ENCODE measurements around the gene ATXN2L.
"Not testable (repeated sequence)": the region's sequence is repeated elsewhere in the genome, so short reads cannot be mapped to it uniquely, and the experiment has no call there.

Gene ATXN2L

DNA sequence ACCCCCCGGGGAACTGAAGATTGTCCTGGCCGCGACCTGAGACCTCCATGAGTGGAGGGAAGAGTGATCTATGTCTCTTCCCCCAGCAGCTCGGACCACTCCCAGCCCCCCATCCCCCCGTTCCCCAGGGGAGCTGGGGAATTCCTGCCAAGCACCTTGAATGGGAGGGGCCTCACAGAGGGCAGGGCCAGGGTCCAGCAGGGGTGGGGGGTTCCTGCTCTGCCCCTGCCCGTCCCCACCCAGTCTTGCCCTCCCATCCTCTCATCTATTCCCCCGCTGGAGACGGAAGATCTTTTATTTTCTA is 13.9 kb downstream of the ATXN2L start:
- DNase-seq (ENCODE audit: low spot score): no peak

DNA sequence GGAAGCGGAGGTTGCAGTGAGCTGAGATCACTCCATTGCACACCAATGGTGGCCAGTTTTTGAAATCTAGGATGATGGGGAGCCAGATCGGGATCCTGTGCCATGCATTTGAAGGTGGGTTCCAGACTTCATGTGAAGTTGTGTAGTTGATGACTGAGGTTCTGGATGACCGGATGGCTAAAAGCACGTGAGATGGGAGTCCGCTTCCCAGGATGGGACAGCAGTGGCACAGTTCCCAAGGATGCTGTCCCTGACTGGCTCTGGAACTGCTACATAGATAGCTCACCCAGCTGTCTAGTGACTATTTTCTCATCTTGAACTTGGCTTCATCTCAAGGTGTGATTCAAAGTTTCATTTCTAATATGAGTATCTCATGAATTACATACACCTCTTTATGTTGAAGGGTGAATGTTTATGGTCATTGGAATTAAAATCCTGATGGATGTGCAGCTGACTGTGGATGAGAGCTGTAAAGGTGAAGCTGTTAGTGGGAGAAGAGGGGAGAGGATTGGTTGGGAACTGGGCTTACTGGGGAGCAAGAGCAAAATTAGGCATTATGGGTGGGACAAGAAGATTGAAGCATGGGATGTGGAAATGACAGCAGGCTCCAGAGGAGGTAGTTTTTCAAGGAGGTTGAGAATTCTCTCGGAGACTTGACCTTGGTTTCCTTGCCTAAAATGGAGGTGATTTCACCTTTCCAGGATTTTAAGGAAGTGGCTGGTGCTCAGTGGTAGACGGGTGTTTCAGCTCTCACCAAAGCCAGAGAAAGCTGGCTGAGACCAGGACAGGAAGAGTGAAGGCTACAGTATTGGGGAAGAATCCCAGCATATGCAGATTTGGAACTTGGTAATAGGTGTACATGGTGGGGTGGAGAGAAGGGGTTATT is 15.1 kb downstream of the ATXN2L start:
- DNase-seq (ENCODE audit: low spot score): no peak

DNA sequence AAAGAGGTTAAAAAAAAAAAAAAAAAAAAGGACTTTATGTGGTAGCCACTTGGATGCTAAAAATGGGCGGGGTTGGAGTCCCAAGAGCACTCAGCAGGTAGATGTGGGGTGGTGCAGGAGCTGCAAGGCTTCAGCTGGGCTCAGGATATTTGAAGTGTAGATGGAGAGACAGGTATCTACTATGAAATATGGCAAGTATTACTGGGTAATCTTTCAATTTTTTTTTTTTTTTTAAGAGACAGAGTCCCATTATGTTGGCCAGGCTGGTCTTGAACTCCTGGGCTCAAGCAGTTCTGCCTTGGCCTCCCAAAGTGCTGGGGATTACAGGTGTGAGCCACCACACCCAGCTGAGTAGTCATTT is 15.7 kb downstream of the ATXN2L start:
- DNase-seq (ENCODE audit: low spot score): no peak

DNA sequence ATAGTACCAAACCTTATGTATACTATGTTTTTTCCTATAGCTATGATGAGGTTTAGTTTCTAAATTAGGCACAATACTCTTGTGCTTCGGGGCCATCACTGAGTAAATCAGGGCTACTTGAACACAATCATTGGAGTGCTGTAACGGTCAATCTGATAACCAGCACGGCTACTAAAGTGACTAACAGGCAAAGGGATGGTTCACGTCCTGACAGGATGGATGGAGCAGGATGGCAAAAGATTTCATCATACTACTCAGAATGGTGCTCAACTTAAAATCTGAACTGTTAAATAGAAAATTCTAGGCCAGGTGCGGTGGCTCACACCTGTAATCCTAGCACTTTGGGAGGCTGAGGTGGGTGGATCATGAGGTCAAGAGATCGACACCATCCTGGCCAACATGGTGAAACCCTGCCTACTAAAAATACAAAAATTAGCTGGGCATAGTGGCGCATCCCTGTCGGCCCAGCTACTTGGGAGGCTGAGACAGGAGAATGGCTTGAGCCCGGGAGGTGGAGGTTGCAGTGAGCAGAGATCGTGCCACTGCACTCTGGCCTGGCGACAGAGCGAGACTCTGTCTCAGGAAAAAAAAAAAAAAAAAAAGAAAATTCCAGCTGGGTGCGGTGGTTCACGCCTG is 16.3 kb downstream of the ATXN2L start:
- no peak for DNase-seq (ENCODE audit: low spot score)

DNA sequence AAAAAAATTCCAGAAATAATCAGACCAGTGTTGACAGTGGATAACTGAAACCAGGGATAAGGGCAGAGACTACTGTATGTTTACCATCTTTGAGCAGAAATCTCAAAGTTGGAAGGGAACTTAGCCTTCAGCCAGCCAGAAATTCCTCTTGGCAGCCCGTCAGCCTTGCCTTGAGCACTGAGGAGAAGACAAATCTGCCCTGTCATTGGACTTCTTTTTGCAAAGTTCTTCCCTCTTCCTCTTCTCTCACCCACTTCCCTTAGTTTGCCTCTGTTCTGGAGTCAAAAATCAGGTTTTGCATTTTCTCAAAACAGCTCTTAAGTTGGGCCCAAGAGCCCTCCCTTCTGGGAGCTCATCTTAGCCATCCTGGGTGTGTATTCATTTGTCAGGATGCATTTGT is 17.1 kb downstream of the ATXN2L start:
- DNase-seq (ENCODE audit: low spot score): no peak

DNA sequence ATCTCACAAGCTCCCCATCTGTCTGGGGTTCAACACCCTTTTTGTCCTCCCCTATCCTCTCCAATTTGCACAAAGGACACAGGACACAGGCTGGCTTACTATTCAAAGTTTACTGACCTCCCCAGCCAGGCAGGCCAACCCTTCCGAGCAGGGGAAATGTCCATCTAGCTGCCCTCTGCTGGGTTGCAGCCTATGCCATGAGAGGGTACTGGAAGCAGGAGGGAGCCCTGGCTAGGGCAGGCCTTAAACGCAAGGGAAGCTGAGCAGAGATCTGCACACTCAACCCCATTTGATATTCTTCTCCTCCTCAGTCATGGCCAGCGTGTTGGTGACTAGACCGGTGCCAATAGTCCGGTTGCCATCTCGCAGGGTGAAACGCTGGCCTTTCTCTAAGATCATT is 19.9 kb downstream of the ATXN2L start:
- DNase-seq (ENCODE audit: low spot score): no peak

DNA sequence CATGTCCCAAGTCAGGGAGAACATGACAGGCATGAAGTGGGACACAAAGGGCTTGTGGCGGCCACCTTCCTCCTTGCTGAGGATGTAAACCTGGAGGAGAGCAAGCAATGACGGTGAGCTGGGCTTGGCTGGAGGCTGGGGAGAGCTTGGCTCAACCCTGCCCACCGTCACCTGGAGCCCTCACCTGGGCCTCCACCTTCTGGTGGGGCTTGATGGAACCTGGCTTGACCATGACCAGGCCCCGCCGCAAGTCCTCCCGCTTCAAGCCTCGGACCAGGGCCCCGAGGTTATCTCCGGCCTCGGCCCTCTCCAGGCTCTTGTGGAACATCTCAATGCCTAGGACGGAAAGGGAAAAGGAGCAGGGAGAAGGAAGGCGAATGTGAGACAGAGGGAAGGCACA is 21.0 kb downstream of the ATXN2L start:
- DNase-seq (ENCODE audit: low spot score): no peak

DNA sequence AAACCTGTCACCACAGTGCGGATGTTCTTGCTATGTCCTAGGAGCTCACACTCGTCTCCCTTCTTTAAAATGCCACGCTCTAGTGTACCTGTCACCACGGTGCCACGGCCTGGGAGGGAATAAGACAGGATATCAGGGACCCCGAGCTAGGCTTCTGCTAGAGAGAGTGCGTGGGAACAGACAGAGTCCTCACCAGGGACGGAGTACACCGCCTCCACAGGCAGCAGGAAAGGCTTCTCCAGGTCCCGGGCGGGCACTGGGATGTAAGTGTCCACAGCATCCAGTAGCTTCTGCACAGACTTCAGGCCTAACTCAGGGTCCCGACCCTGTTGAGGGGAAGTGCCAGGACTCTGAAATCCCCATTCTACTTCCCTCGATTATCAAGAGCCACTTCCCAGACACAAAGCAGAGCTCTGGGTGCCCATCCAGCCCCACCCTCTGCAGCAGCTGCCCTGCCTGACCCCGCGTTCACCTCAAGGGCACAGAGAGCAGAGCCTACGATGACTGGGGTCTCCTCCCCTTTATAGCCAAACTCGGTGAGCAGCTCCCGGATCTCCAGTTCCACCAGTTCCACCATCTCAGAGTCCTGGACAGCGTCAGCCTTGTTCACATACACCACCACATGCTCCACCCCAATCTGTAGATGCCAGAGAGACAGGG is 21.6 kb downstream of the ATXN2L start:
- no peak for DNase-seq (ENCODE audit: low spot score)

DNA sequence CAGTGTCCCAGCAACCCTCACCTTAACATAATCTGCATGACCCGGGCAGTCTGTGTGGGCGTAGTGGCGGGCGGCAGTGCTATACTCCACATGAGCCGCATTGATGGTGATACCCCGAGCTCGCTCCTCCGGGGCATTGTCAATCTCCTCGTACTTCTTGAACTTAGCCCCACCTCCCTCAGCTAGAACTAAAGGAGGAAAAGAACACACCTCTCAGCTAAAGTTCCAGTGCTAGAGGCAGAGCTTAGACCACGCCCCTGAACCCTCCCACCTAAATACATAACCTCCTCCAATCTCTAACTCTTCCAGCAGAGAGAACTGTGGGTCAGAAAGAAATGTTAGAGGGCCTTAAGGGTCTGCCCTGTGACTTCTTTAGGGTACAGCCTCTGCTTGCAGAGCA is 22.5 kb downstream of the ATXN2L start:
- no peak for DNase-seq (ENCODE audit: low spot score)

DNA sequence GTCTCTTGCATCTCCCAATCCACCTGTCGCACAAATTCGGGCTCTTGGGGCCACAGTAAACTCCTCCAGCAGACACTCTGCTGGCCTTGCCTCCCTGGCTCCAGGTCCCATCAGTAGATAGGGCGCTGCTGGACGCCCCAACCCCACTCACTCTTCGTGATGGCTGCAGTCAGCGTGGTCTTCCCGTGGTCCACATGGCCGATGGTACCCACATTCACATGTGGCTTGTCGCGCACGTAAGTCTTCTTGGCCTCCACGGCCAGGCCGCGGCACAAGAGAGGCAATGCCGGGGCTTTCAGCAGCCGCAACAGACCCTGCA is 22.9 kb downstream of the ATXN2L start:
- no peak for DNase-seq (ENCODE audit: low spot score)

DNA sequence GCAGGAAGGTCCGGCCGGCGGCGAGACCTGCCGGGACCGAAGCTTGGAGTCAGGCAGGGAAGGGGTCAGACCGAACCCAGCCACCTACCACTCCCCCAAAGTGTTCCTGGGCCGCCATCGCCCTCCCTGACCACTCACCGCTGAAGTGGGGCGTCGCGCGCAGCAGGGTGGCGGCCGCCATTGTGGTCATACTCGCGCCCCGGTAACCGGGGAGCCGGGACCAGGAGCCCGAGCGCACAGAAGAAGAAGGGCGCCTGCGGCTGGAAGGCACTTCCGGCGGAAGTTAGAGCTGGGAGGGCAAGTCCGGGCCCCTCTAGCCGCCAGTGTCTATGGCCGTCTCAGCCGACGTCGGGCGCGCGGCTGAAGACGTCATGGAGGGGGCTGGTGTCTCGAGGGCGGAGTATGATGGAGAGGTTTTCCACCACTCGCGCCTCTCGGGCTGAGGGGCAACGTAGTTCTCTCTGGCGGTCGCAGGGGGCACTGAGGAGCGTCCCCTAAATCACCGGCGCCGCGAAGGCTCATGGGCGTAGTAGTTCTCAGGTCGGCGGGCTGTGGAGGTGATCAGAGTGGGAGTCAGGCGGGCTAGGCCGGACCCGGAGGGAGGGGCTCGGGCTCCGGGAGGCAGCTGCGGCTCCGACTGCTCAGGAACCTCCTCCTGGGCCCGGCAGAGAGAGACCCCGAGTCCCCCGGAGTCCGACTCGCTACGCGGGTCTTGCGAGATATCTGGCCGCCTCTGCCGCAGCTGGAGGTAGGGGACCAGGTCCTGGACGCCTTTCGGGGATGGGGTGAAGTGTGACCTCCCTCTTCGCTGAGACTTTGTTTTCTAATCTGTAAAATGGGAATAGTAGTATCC is 23.5 kb downstream of the ATXN2L start, which contains the start of gene TUFM:
TSS of gene TUFM (minus strand) at position 269 of the 853 bp plus-strand sequence. CDS start at position 190, 79 bp downstream.
- peak; percentile 96 for DNase-seq (ENCODE audit: low spot score)

DNA sequence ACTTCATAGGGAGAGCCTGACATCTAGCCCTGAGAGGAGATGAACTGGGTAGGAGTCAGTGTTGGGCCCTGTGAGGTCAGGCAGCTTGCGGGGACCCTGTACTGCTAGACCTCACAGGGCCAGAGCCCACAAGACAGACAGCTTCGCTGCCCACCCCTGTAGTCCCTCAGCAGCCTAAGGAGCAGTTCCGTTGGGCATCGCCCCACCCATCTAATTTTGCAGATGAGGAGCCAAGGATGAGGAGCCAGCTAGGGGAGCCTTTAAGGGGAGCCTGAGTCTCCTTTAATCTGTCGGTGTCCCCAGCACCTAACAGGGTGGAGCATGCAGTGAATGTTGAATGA is 24.1 kb downstream of the ATXN2L start:
- DNase-seq (ENCODE audit: low spot score): no peak

DNA sequence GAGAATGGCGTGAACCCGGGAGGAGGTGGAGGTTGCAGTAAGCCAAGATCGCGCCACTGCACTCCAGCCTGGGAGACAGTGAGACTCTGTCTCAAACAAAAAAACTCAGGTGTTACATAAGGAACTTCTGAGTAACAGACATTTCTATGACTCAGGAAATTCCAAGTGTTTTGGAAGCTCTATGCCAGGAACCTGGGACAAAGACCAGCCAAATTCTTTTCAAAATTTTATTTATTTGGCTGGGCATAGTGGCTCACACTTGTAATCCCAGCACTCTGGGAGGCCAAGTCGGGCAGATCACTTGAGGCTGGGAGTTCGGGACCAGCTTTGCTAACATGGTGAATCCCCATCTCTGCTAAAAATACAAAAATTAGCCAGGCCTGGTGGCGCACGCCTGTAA is 35.6 kb downstream of the ATXN2L start:
- DNase-seq (ENCODE audit: low spot score): no peak

DNA sequence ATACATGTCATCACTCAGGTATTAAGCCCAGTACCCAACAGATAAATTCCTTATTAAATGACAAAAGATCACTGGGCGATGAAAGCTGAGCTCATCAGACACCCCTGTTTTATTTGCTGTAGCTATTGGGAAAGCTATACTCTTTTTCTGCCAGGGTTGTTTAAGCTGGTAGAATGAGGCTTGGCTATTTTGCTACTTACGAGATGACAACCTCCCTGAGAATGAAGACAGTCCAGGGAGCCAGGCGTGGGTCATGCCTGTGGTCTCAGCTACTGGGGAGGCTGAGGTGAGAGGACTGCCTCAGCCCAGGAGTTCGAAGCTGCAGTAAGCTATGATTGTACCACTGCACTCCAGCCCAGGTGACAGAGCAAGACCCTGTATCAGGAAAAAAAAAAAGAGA is 36.5 kb downstream of the ATXN2L start:
- DNase-seq (ENCODE audit: low spot score): no peak

DNA sequence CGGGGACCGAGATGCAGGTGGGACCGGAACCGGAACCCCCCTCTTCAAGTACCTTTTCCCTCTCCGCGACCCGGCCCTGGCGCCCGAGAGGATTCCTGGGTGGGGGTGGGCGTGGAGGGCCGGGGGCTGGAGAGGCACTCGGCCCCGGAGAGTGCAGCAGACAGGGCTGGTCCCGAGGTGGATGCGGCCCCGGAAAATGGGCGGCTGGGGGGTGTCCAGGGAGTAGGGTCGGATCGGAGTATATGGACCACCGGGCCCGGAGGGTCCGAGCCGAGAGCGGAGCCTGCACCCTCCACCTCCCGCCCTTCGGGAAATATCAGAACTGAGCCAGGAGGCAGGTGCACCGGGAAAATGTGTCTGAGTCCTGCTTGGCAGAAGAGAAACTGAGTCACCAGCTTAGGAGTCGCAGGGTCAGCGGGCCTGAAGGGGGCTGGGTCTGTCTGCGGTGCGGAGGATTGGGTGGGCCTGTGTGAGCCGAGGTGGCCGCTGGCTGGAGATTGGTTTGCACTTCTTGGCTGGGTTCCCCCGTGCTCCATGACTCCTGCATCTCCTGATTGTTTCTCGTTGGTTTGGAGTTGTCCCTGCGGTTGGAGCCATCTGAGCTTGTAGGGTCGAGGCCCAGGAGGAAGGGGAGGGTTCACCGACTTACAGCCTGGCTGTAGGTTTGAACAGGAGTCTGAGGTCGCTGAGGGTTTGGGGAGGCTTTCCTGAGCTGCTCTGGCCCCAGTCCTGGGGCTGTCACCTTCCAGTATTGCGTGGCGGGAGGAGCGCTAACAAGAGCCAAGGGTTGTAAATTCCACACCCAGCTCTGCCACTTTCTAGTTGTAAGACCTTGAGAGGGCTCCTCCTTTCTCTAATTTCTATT is 41.4 kb downstream of the ATXN2L start:
- peak; percentile 62 for DNase-seq (ENCODE audit: low spot score)

DNA sequence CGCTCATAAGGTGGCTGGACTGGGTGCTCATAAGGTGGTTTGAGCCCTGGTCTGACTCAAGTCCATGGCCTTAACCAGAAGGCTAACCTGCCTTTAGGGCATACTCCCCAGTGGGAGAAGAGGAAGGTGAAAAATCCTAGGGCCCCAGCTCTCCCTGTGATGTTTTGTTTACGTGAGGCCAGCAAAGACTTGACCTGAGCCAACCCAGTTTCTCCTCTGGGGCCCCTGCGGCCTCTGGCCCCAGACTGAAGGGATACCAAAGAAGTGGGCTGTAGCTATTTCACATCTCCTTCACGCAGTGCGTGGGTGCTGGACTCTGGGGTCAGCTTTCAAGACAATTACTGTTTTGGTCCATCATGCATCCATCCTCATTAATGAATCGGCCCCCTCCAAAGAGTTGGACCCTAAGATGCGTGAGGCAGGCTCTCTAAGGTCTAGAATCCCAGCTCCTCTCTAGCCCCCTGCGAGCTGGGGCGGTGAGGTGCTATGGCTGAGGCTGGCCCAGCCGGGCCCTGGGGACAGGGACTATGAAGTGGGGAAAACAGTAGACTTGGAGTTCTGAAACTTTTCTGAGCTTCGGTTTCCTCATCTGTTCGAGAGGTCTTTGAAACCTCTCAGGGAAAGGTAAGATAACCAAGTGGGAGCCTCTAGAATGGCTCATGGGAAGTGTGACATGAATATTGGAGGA is 42.3 kb downstream of the ATXN2L start:
- DNase-seq (ENCODE audit: low spot score): no peak

DNA sequence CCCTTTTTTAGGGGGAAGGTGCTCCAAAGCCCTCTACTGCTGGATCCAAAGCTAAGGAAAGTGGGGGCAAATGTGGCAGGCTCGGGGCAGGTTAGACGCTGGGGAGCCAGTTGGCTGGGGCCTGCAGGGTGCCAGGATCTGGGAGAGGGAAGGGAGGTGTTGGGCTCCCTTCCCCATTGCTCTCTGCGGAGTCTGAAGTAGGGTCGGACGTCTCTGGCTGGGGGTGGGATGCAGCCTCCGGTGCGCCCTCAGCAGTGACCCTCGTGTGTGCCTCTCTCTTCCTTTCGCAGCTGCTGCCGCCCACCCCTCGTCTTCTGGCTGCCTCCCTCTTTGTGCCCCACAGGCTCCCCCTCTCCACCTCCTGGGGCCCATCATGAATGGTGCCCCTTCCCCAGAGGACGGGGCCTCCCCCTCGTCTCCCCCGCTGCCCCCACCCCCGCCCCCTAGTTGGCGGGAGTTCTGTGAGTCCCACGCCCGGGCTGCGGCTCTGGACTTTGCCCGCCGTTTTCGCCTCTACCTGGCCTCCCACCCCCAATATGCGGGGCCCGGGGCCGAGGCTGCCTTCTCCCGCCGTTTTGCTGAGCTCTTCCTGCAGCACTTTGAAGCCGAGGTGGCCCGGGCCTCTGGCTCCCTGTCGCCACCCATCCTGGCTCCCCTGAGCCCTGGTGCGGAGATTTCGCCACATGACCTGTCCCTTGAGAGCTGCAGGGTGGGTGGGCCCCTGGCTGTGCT is 43.1 kb downstream of the ATXN2L start:
- no peak for DNase-seq (ENCODE audit: low spot score)

DNA sequence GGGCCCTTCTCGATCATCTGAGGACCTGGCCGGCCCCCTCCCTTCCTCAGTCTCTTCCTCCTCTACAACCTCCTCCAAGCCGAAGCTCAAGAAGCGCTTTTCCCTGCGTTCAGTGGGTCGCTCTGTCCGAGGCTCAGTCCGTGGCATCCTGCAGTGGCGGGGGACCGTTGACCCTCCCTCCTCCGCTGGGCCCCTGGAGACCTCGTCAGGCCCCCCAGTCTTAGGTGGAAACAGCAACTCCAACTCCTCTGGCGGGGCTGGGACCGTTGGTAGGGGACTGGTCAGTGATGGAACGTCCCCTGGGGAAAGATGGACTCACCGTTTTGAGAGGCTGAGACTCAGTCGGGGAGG is 43.6 kb downstream of the ATXN2L start:
- DNase-seq (ENCODE audit: low spot score): no peak

DNA sequence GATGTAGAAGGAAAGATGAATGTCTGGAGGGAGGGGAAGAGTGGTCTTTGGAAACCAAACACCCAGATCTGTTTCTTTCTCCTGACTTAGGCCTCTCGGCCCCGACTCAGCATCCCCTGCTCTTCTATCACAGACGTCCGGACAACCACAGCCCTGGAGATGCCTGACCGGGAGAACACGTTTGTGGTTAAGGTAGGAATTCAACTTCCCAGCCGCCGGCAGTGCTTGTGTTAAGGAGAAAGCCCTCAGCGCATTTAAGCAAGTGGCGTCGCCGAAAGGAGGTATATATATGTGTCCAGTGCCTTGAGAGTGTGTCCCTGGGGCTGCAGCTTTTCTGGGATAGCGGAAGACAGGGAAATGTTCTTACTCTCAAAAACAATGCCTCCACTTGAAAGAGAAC is 44.4 kb downstream of the ATXN2L start:
- no peak for DNase-seq (ENCODE audit: low spot score)

DNA sequence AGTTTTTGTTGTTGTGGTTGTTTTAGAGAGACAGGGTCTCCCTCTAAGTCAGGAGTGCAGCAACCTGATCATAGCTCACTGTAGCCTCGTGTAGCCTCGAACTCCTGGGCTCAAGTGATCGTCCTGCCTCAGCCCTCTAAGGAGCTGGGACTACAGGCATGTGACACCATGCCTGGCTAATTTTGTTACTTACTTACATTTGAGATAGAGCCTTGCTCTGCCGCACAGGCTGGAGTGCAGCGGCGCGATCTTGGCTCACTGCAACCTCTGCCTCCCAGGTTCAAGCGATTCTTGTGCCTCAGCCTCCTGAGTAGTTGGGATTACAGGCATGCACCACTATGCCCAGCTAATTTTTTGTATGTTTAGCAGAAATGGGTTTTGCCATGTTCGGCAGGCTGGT is 44.8 kb downstream of the ATXN2L start:
- DNase-seq (ENCODE audit: low spot score): not testable (repeated sequence)

DNA sequence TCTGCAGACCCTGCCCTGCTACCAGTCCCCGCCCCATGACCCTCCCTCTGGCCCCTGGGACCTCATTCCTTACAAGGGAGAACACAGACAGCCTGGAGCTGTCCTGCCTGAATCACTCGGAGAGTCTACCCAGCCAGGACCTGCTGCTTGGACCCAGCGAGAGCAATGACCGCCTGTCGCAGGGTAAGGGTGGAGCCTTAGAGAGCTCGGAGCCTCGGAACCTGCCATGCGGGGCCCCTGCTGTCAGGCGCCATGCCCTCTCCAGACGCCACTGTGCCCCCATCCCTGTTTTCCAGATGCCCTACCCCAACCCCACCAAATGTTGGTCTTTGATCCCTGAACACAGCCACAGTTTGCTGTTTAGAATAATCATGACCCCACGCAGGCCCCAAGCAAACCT is 46.4 kb downstream of the ATXN2L start:
- DNase-seq (ENCODE audit: low spot score): no peak

All from hepatic stellate cell (primary cell).